NK-92 (cell line): ENCODE data around the gene LMLN.
"Not testable (repeated sequence)": the region's sequence is repeated elsewhere in the genome, so short reads cannot be mapped to it uniquely, and the experiment has no call there.

Experiments used
- DNase-seq: peaks from one replicate; lab custom pipeline; 2025; ENCODE audit not compliant: unreplicated experiment; lab: John Stamatoyannopoulos, UW

LMLN gene

DNA sequence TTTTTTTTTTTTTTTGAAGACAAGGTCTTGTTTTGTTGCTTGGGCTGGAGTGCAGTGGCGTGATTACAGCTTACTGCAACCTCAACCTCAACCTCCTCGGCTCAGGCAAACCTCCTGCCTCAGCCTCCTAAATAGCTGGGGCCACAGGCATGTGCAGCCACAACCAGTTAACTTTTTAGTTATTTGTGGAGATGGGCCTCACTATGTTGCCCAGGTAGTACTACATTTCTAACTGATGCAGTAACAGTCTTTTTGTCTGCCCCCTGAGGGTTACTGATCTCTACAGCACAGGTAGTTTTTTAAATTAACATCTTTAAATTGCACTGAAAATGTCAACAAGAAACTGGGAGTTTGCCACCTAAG is 3.4 kb upstream of the LMLN start:
- DNase-seq: no peak

DNA sequence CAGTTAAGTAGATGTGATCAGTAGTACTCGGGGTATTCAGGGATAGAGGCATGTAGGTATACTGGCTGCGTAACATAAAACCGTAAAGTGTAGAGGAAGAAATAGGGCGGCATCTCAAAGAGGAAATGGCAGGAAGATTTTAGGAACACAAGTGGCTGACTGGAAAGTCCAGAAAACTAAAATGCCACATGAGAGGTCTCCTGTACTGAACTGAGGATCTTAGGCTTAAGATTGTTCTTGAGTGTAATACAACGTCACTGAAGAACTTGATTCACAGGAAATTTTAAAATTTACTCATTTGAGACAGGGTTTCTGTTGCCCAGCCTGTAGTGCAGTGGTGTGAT is 2.3 kb upstream of the LMLN start:
- no peak for DNase-seq

- no peak for DNase-seq
Measured at GRCh38 chr3:197958346-197958745, 1.7 kb upstream of the LMLN start.

- DNase-seq: not testable (repeated sequence)
Measured at GRCh38 chr3:197958848-197959247, 1.2 kb upstream of the LMLN start.

DNA sequence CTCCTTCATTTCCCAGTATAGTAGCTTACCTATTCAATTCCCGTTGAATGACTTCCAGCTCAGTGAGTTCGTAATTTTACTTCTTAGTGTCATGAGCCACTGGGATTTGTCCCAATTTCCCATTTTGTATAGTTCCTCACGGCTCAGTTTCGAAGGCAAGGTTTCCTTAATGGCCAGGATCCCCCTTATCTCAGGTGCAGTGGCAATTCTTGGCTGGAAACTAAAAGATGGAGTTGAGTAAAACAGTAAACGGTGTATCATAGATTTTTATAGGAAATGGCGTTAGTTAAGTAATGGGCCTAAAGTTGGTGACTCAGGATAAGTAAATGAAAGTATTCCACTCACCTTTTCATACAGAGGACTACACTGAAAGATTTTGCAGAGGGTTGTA is 522 bp upstream of the LMLN start:
- DNase-seq: no peak

DNA sequence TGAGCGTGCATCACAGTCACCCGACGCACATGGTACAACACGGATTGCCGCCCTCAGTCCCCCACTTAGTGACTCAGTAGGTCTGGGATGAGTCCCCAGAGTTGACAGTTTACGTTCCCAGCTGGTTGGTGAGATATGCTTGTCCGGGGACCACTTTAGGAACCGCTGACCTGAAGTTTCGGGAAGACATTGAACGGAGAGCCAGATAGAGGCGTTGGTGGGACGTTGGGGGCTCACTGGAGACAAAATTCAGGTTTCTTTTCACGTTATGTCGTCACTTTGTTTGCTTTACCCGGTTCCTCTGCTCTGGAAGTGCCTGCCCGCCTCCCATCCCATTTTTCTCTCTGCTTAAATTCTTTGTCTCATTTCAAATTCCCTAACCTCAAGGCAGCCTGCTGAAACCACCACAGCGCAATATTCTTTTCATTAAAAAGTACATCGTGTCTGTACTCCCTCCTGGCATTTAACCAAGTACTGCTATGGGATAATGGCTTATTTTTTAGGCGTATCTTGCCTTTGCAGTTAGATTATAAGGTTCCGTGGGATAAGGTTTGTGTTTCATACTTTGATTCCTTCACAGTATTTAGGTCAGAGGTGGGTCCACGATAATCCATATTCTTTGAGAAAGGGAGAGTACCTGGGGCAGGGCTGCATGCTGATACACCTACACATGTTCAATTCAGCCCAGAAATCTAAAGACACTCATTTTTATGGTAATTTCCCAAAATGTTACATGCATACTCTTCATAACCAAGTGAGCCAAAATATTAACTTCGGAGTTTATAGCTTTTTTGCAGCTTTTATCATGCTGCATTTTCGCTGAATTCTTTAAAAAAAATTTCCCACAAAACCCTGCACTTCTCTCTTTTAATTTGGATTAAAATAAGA is 921 bp downstream of the LMLN start:
- DNase-seq: no peak

DNA sequence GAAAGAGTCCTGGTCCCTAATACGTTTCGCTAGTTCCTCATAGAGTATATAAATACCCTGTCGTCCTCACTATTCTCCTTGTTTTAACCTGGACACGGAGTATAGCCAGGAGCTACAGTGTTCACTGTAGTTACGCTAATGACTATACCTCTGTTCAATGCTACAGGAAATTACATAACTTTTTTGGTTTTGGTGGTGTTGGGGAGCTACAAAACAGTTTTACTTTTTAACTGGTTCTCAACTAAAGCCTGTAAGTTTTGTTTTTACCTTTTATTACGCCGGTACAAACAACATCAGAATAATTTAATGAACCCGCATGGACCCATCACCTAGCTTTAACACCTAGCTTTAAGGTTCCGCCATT is 1.5 kb downstream of the LMLN start:
- DNase-seq: no peak

DNA sequence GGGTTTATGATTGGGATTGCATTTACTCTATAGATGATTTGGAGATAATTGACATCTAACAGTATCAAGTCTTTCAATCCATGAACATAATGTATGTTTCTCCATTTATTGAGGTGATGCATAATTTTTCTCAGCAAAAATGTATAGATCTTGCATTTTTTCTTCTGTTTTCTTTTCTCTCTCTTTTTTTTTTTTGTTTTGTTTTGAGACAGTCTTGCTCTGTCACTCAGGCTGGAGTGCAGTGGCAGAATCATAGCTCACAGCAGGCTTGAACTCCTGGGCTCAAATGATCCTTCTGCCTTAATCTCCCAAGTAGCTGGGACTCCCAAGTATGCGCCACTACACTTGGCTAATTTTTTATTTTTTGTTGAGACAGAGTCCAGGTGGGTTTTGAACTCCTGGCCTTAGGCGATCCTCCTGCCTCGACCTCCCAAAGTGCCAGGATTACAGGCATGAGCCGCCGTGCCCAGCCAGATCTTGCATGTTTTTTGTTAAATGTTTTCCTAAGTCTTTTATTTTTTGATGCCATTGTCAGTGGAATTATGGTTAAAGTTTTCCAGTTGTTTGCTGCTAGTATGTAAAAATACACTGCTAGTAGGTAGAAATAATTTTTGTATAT is 3.1 kb downstream of the LMLN start:
- DNase-seq: no peak

DNA sequence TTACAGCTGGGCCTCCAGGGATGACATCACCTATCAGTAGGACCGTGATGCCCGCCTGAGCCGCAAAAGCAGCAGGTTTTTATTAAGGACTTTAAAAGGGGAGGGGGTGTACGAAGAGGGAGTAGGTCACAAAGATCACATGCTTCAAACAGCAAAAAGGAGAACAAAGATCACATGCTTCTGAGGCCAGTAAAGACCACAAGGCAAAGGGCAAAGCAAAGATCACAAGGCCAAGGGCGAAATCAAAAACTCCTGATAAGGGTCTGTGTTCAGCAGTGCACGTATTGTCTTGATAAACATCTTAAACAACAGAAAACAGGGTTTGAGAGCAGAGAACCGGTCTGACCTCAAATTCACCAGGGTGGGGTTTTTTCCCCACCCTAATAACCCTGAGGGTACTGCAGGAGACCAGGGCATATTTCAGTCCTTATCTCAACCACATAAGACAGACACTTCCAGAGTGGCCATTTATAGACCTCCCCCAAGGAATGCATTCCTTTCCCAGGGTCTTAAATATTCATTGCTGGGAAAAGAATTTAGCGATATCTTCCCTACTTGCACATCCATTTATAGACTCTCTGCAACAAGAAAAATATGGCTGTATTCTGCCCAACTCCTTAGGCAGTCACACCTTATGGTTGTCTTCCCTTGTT is 7.4 kb downstream of the LMLN start:
- not testable (repeated sequence) for DNase-seq

GRCh38 chr3:197970588-197970987 is 10.6 kb downstream of the LMLN start:
- DNase-seq: no peak

- DNase-seq: no peak
Measured at GRCh38 chr3:197974016-197974415, 14.0 kb downstream of the LMLN start.

DNA sequence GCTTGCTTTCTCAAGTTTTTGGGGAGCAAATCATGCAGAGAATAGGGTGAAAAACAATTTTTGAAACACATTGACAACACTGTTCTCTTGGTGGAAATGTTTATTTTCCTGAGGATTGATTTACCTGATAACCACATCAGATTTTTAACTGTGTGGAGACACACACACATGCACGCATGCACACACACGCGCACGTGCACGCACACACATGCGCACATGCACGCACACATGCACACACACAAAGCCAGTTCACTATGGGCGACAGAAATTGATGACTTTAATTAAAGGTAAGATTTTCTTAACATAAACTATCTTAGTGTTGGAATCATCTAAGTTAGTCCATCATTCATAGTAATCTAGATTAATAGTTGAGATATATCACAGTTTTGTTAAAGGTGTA is 15.3 kb downstream of the LMLN start:
- no peak for DNase-seq

GRCh38 chr3:197983076-197983475 is 23.1 kb downstream of the LMLN start:
- DNase-seq: no peak

DNA sequence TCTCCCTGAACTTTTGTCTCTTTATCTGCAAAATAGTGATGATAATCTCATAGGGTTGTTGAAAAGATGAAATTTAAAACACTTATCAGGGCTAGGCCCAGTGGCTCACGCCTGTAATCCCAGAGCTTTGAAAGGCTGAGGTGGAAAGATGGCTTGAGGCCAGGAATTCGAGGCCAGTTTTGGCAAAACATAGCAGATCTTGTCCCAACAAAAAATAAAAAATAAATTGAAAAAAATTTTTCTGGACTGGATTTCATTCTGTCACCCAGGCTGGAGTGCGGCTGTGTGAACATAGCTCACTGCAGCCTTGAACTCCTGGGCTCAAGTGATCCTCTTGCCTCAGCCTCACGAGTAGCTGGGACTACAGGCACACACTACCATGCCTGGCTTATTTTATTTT is 29.6 kb downstream of the LMLN start:
- DNase-seq: no peak

DNA sequence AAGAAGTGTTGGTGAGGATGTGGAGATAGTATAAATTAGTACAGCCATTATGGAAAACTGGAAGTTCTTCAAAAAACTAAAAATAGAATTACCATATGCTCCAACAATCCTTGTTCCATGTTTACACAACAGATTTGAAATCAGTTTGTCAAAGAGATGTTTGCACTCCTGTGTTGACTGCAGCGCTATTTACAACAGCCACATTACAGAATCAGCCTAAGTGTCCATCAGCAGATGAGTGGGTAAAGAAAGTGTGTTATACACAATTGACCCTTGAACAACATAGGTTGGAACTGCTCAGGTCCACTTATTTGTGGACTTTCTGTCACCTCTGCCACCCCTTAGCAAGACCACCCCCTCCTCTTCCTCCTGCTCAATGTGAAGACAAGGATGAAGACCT is 34.7 kb downstream of the LMLN start:
- DNase-seq: no peak

DNA sequence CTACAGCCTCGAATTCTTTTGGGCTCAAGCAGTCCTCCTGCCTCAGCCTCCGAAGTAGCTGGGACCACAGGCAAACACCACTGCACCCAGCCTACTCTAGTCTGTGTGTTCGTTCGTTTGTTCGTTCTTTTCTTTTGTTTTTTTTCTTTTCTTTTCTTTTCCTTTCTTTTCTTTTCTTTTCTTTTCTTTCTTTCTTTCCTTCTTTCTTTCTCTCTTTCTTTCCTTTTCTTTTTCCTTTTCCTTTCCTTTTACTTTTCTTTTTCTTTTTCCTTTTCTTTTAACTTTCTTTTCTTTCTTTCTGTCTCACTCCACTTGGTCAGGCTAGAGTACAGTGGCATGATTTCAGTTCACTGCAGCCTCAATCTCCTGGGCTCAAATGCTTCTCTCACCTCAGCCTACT is 36.8 kb downstream of the LMLN start:
- DNase-seq: no peak

DNA sequence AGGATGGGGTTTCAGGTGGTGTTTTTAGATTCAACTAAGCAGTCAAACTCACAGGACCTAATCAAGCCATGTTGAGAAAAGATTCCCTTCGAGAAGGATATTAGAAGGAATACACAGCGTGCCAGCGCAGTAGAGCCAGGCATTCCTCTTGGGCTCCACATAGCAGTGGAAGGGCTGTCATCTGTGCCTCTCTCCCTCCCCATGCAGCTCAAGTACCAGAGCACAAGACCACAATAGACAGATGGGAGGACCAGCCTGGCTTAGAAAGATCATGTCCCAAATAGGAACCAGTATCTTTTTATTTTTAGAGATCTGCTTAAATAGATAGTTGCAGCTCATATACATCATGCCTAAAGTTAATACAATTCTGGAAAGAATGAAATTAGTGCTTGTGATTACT is 37.9 kb downstream of the LMLN start:
- DNase-seq: no peak

DNA sequence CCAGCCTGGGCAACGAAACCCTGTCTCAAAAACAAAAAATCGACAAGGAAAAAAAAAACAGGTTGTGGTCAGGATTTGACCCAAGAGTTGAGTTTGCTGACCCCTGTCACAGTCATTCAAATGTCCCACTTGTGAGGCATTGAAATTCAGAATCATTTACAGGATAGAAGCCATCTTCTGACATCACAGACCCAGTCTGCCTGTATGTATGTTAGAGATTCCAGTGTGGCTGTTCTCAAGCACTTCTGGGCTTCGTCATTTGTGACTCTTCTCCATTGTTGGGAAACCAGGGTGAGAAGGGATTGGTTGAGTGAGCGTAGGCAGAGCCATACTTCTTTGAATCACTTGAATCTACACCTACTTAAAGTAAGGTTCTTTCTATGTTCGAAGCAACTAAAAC is 57.1 kb downstream of the LMLN start:
- DNase-seq: no peak

GRCh38 chr3:198018416-198018815 is 58.4 kb downstream of the LMLN start:
- DNase-seq: no peak

DNA sequence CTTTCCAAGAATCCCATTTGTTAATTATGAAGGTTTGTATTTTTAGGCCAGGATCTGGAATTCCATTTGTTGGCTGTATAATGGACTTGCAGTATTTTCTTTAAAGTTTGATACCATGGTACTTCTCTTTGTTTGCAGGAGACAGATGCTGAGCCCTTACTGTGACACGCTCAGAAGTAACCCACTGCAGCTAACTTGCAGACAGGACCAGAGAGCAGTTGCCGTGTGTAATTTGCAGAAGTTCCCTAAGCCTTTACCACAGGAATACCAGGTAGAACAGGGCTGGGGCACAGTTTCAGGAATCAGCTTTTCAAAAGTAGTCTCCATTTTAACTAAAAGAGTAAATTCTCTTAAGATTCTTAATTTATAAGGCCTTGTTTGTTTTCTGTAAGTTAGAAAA is 59.1 kb downstream of the LMLN start:
- DNase-seq: no peak

DNA sequence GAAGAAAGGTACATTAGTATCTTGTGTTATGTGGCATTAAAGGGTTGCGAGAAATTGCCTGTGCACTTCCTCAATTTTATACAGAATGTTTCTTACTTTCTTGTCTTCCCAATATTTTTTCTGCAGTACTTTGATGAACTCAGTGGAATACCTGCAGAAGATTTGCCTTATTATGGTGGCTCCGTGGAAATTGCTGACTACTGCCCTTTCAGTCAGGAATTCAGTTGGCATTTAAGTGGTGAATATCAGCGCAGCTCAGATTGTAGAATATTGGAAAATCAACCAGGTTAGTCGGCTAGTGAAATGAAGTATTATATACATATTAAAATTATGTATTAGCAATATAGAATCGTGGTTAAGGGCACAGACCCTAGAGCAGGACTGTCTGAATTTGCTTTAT is 61.3 kb downstream of the LMLN start:
- no peak for DNase-seq

- DNase-seq: no peak
Measured at GRCh38 chr3:198022604-198023003, 62.6 kb downstream of the LMLN start.

GRCh38 chr3:198025644-198026043 is 65.6 kb downstream of the LMLN start:
- no peak for DNase-seq
